ENCODE results near the gene CLSTN2.

The CLSTN2 gene

GRCh38 chr3:140224307-140224706, 289.3 kb downstream of the CLSTN2 start:
- FAIRE-seq = no peak

GRCh38 chr3:140225996-140226395, 291.0 kb downstream of the CLSTN2 start:
- FAIRE-seq = no peak
- no peak for DNase-seq (ENCODE audit: low spot score)

More at GRCh38 chr3:140224307-140224706, 289.3 kb downstream of the CLSTN2 start:
- no peak for DNase-seq (ENCODE audit: low spot score)

- DNase-seq (ENCODE audit: low spot score) (no peak), FAIRE-seq (no peak)
Measured at GRCh38 chr3:140233702-140234101, 298.7 kb downstream of the CLSTN2 start.

- FAIRE-seq = no peak
- no peak for DNase-seq (ENCODE audit: low spot score)
Measured at GRCh38 chr3:140234256-140234655, 299.3 kb downstream of the CLSTN2 start.

GRCh38 chr3:140236836-140237501, 302.0 kb downstream of the CLSTN2 start:
- DNase-seq (ENCODE audit: low spot score) (no peak), FAIRE-seq (no peak)

GRCh38 chr3:140238646-140239314, 303.8 kb downstream of the CLSTN2 start:
- FAIRE-seq (no peak), DNase-seq (ENCODE audit: low spot score) (no peak)

- DNase-seq (ENCODE audit: low spot score) (no peak), FAIRE-seq (no peak)
Measured at GRCh38 chr3:140242818-140243276, 307.9 kb downstream of the CLSTN2 start.

GRCh38 chr3:140243575-140243974, 308.6 kb downstream of the CLSTN2 start:
- no peak for FAIRE-seq
- no peak for DNase-seq (ENCODE audit: low spot score)

GRCh38 chr3:140244893-140245292, 309.9 kb downstream of the CLSTN2 start:
- DNase-seq (ENCODE audit: low spot score) (no peak), FAIRE-seq (no peak)

GRCh38 chr3:140246578-140246977, 311.6 kb downstream of the CLSTN2 start:
- no peak for DNase-seq (ENCODE audit: low spot score)
- FAIRE-seq = no peak

GRCh38 chr3:140247775-140248174, 312.8 kb downstream of the CLSTN2 start:
- DNase-seq (ENCODE audit: low spot score) (no peak), FAIRE-seq (no peak)

- FAIRE-seq = no peak
Measured at GRCh38 chr3:140249188-140249587, 314.2 kb downstream of the CLSTN2 start.

GRCh38 chr3:140250010-140250855, 315.2 kb downstream of the CLSTN2 start:
- DNase-seq (ENCODE audit: low spot score) = no peak
- FAIRE-seq = no peak

More at GRCh38 chr3:140249188-140249587, 314.2 kb downstream of the CLSTN2 start:
- no peak for DNase-seq (ENCODE audit: low spot score)

GRCh38 chr3:140250945-140251344, 316.0 kb downstream of the CLSTN2 start:
- no peak for FAIRE-seq
- DNase-seq (ENCODE audit: low spot score) = no peak

GRCh38 chr3:140251678-140252077, 316.7 kb downstream of the CLSTN2 start:
- no peak for FAIRE-seq

GRCh38 chr3:140252812-140253656, 318.0 kb downstream of the CLSTN2 start:
- DNase-seq (ENCODE audit: low spot score) (no peak), FAIRE-seq (no peak)

More at GRCh38 chr3:140251678-140252077, 316.7 kb downstream of the CLSTN2 start:
- no peak for DNase-seq (ENCODE audit: low spot score)

- FAIRE-seq (no peak), DNase-seq (ENCODE audit: low spot score) (no peak)
Measured at GRCh38 chr3:140258222-140258724, 323.3 kb downstream of the CLSTN2 start.

- FAIRE-seq (no peak), DNase-seq (ENCODE audit: low spot score) (no peak)
Measured at GRCh38 chr3:140265302-140265701, 330.3 kb downstream of the CLSTN2 start.

- FAIRE-seq (no peak), DNase-seq (ENCODE audit: low spot score) (no peak)
Measured at GRCh38 chr3:140268103-140268502, 333.1 kb downstream of the CLSTN2 start.

- DNase-seq (ENCODE audit: low spot score) (no peak), FAIRE-seq (no peak)
Measured at GRCh38 chr3:140268610-140269009, 333.6 kb downstream of the CLSTN2 start.

GRCh38 chr3:140270329-140270728, 335.3 kb downstream of the CLSTN2 start:
- no peak for DNase-seq (ENCODE audit: low spot score)
- no peak for FAIRE-seq
